A549 (cell line): Measurements from ENCODE around the gene COL4A6. TPM values are rescaled to one million over a fixed set of nuclear protein-coding genes. Genes with fewer than 3 reads are reported as not detected.

ENCODE experiments used
- ATAC-seq, 2 experiments: fragments of 200-7000 bp in 1 of 2; fragments of >200 bp in 1 of 2; cut with Nextera tagmentation in 1 of 2; cut with Tn5 transposase in 1 of 2; 3 replicates each; pipeline versions ENCODE4 v1.8.0 to v1.9.1; 2018 to 2020; ENCODE audit warnings: mild to moderate bottlenecking in 1 of 2, moderate library complexity in 1 of 2
- CTCF ChIA-PET: fragments of 300-600 bp; sonication (Branson Sonifier 250); formaldehyde crosslinking; extraction: SDS; loops from one replicate; lab custom pipeline; 2021; ENCODE audit warnings: antibody characterized with exemption, inconsistent platforms; lab: Yijun Ruan, JAX
- POLR2A ChIA-PET: fragments of 350-600 bp; formaldehyde crosslinking; extraction: SDS; loops from one replicate; lab custom pipeline; 2021; ENCODE audit warnings: antibody characterized with exemption, inconsistent platforms; lab: Yijun Ruan, JAX
- DNase-seq, 2 experiments: peaks; one replicate each; pipeline versions ENCODE4 v3.0.0 to v3.0.0-alpha.2; 2011 to 2016; ENCODE audit warnings: low read depth in 1 of 2, low spot score in 1 of 2
- FAIRE-seq: peaks from 2 replicates; lab custom pipeline; 2011; peaks lifted over from hg19 to GRCh38; lab: Jason Lieb, UNC
- H3K27ac ChIP-seq, 2 experiments: fragments of >200 bp; sonication (Bioruptor Twin); formaldehyde crosslinking; 3 replicates each; pipeline ENCODE4 v1.5.1; 2016 to 2017
- H3K4me1 ChIP-seq: fragments of >200 bp; sonication (Bioruptor Twin); formaldehyde crosslinking; 3 replicates; pipeline ENCODE4 v1.6.1; 2016
- H3K4me2 ChIP-seq: fragments of >200 bp; sonication (Bioruptor Twin); formaldehyde crosslinking; 3 replicates; pipeline ENCODE4 v1.6.1; 2016
- H3K4me3 ChIP-seq: fragments of >200 bp; sonication (Bioruptor Twin); formaldehyde crosslinking; 3 replicates; pipeline ENCODE4 v1.5.1; 2016
- H3K9me3 ChIP-seq: fragments of >200 bp; sonication (Bioruptor Twin); formaldehyde crosslinking; 3 replicates; pipeline ENCODE4 v1.6.1; 2016
- CHD2 ChIP-seq: fragments of 150-350 bp; IDR thresholded peaks from 2 replicates; pipeline ENCODE4 v1.6.1; 2014; ENCODE audit warnings: low read length; ENCODE audit not compliant: partially characterized antibody
- E2F6 ChIP-seq: IDR thresholded peaks from 2 replicates; pipeline ENCODE4 v1.6.1; 2012; ENCODE audit warnings: low read depth, borderline replicate concordance
- EHMT2 ChIP-seq: fragments of 200-600 bp; sonication (generic); IDR thresholded peaks from 2 replicates; pipeline ENCODE4 v1.6.1; 2016; ENCODE audit warnings: antibody characterized with exemption, low read depth, mild to moderate bottlenecking, moderate library complexity
- FOSL2 ChIP-seq, 2 experiments: fragments of 450-650 bp in 1 of 2; fragments of >200 bp in 1 of 2; sonication (Bioruptor Twin) in 1 of 2; formaldehyde crosslinking; IDR thresholded peaks; 2 replicates each; pipeline versions ENCODE4 v1.5.0 to v1.6.1; 2016 to 2020; ENCODE audit warnings: mild to moderate bottlenecking in 1 of 2, moderate library complexity in 1 of 2
- HES2 ChIP-seq: fragments of >200 bp; sonication (Bioruptor Twin); formaldehyde crosslinking; IDR thresholded peaks from 2 replicates; pipeline ENCODE4 v1.6.1; 2016
- HEYL ChIP-seq: fragments of 250-450 bp; sonication (Bioruptor Pico); IDR thresholded peaks from 2 replicates; pipeline ENCODE4 v1.8.0; 2021; ENCODE audit warnings: mild to moderate bottlenecking, moderate library complexity
- HOXB13 ChIP-seq: fragments of 250-450 bp; sonication (Bioruptor Pico); IDR thresholded peaks from 2 replicates; pipeline ENCODE4 v1.5.0; 2020; ENCODE audit warnings: low read depth, mild to moderate bottlenecking, moderate library complexity
- HOXB5 ChIP-seq: fragments of 250-450 bp; sonication (Bioruptor Pico); IDR thresholded peaks from 2 replicates; pipeline ENCODE4 v1.5.0; 2020; ENCODE audit warnings: mild to moderate bottlenecking, moderate library complexity
- JUN ChIP-seq, 2 experiments: fragments of >200 bp; sonication (Bioruptor Twin); formaldehyde crosslinking; IDR thresholded peaks; 2 replicates in 1 of 2; 3 replicates in 1 of 2; pipeline ENCODE4 v1.6.1; 2016 to 2017
- MAX ChIP-seq: IDR thresholded peaks from 2 replicates; pipeline ENCODE4 v1.6.1; 2012
- MAZ ChIP-seq: fragments of 150-350 bp; IDR thresholded peaks from 2 replicates; pipeline ENCODE4 v1.6.1; 2014; ENCODE audit warnings: antibody characterized with exemption, low read depth, low read length, borderline replicate concordance
- MYC ChIP-seq: IDR thresholded peaks from 2 replicates; pipeline ENCODE4 v1.6.1; 2012; ENCODE audit warnings: mild to moderate bottlenecking, inconsistent platforms, low read length, improper control_type of control experiment, borderline replicate concordance
- NFE2L2 ChIP-seq: fragments of 150-350 bp; conservative IDR thresholded peaks from 2 replicates; pipeline ENCODE4 v1.6.1; 2014; ENCODE audit warnings: low read length
- NR3C1 ChIP-seq: fragments of >200 bp; sonication (Bioruptor Twin); formaldehyde crosslinking; IDR thresholded peaks from 3 replicates; pipeline ENCODE4 v1.6.1; 2017
- PBX3 ChIP-seq: IDR thresholded peaks from 2 replicates; pipeline ENCODE4 v1.6.1; 2012
- RCOR1 ChIP-seq: fragments of 150-350 bp; IDR thresholded peaks from 2 replicates; pipeline ENCODE4 v1.6.1; 2014; ENCODE audit warnings: antibody characterized with exemption, low read length, low read depth
- RNF2 ChIP-seq: fragments of 200-600 bp; sonication (generic); IDR thresholded peaks from 2 replicates; pipeline ENCODE4 v1.6.1; 2016; ENCODE audit warnings: low read depth, mild to moderate bottlenecking, antibody characterized with exemption, moderate library complexity, borderline replicate concordance
- TFCP2L1 ChIP-seq: fragments of 250-450 bp; sonication (Bioruptor Pico); IDR thresholded peaks from 2 replicates; pipeline ENCODE4 v1.5.0; 2021; ENCODE audit warnings: mild to moderate bottlenecking
- WGBS: methylation state at CpG from one replicate; pipeline ENCODE4 v1.1.6; 2017; ENCODE audit errors: missing lambda C conversion rate; 5-methylcytosine and 5-hydroxymethylcytosine counted together
- polyA plus RNA-seq, 4 experiments: library from polyadenylated mRNA; depleted of rRNA in 3 of 4; stranded (reverse); fragments of >200 nt; fragmentation: RNase III in 1 of 4; extraction: RNeasy Plus Mini Kit Qiagen cat#74134 plus additional on column Dnase treatment in 1 of 4; gene quantifications; 2 replicates in 3 of 4; 3 replicates in 1 of 4; pipeline ENCODE4 v1.2.3, GENCODE V29; 2011 to 2017

Gene COL4A6
- polyA plus RNA-seq, 2 of the 4 experiments (the other 2 are of a cell fraction) = 13.0 to 19.8 TPM

- FAIRE-seq = no peak
- H3K4me1 ChIP-seq = peaks cover 9% of the 10 kb centered on the region; the same call in 2 of the 3 replicates
Measured at GRCh38 chrX:108439961-108440696, 1.9 kb upstream of the COL4A6 start.

GRCh38 chrX:108439426-108439942, 1.3 kb upstream of the COL4A6 start, which contains the start of gene COL4A5:
Gene COL4A5 (plus strand): TSS chrX:108439838. CDS start chrX:108440126, 288 bp downstream.
- H3K4me3 ChIP-seq = peak within 1 kb of the TSS; percentile 90
- no peaks in the 10 kb centered on the region for H3K9me3 ChIP-seq
- ATAC-seq (peak; percentile 87 to 91), DNase-seq (peak; percentile 74 to 95), FAIRE-seq (no peak)
- peak within 1 kb of the TSS; percentile 86 for H3K4me2 ChIP-seq
- ChIA-PET POLR2A (interaction anchor here (0.6 to 1.7 kb wide), 4 partner anchors 38 to 140 kb away, joined by 3 to 9 read pairs (median 4); no protein-coding TSS in a partner anchor), CTCF (interaction anchor here (0.7 to 2.6 kb wide), 2 partner anchors 127 to 215 kb away, joined by 3 to 15 read pairs; no protein-coding TSS in a partner anchor)
- H3K4me1 ChIP-seq = peaks cover 9% of the 10 kb centered on the region; the same call in 2 of the 3 replicates
- TF ChIP-seq HOXB13 (CRISPR knock-in tag) (peak; percentile 54; the same call in 1 of the 2 replicates), E2F6 (peak; percentile 61; the same call in 1 of the 2 replicates), TFCP2L1 (CRISPR knock-in tag) (no peak), NFE2L2 (no peak), JUN (IDR thresholded peaks at IDR 0.05) (peak in 1 of 2 experiments; percentile 62; a peak in 2 of 5 replicates), EHMT2 (no peak), MYC (peak; percentile 42; the same call in 1 of the 2 replicates), RNF2 (no peak), CHD2 (peak; percentile 60), FOSL2 (IDR thresholded peaks at IDR 0.05) (0 out of 2 replicates have a peak, but pooled peaks have one; percentile 7), FOSL2 (CRISPR knock-in tag; IDR thresholded peaks at IDR 0.05) (no peak), MAX (peak; percentile 66), HEYL (CRISPR knock-in tag) (no peak), PBX3 (peak; percentile 83), HOXB5 (0 out of 2 replicates have a peak, but pooled peaks have one; percentile 36), HES2 (no peak), MAZ (no peak)
- H3K27ac ChIP-seq = peak within 1 kb of the TSS; percentile 97
- 1% methylated on average over 13 of the region's 13 CpGs for WGBS

More at GRCh38 chrX:108439961-108440696, 1.9 kb upstream of the COL4A6 start:
- ATAC-seq (peak; percentile 31 to 60; a peak in 4 of 6 replicates), DNase-seq (peak in 1 of 2 experiments; percentile 14)
- CTCF ChIA-PET = interaction anchor here (1.4 to 2.6 kb wide), 2 partner anchors 135 to 215 kb away, joined by 7 to 15 read pairs; no protein-coding TSS in a partner anchor
- 1% methylated on average over 25 of the region's 25 CpGs for WGBS
- no peaks in the 10 kb centered on the region for H3K9me3 ChIP-seq
- peak overlapping the region; percentile 90 for H3K4me3 ChIP-seq
- TF ChIP-seq NR3C1 (no peak), RCOR1 (no peak), RNF2 (no peak)
- H3K27ac ChIP-seq = peak overlapping the region; percentile 97
- POLR2A ChIA-PET = interaction anchor here (0.6 to 1.7 kb wide), 3 partner anchors 38 to 131 kb away, joined by 4 to 9 read pairs (median 4); no protein-coding TSS in a partner anchor
- peak overlapping the region; percentile 86 for H3K4me2 ChIP-seq
